HepG2 (cell line): Measurements from ENCODE around the gene MTHFD1L. TPM values are rescaled to one million over a fixed set of nuclear protein-coding genes. Genes with fewer than 3 reads are reported as not detected.

ENCODE experiments used
- ATAC-seq: fragments of 200-7000 bp; cut with Tn5 transposase; 3 replicates; pipeline ENCODE4 v1.9.1; 2020; ENCODE audit warnings: mild to moderate bottlenecking, moderate library complexity
- BruUV-seq: library from RNA; stranded (reverse); fragments of 400-500 nt; replicated peaks from 2 replicates; lab custom pipeline; 2021; lab: Mats Ljungman, UMichigan
- CTCF ChIA-PET: fragments of 300-600 bp; formaldehyde crosslinking; extraction: SDS; loops from one replicate; lab custom pipeline; 2021; ENCODE audit warnings: low total read pairs, inconsistent platforms, low intra/inter-chr PET ratio; lab: Yijun Ruan, JAX
- POLR2A ChIA-PET: fragments of 350-600 bp; sonication (Branson Sonifier 250); formaldehyde crosslinking; loops from one replicate; lab custom pipeline; 2020; ENCODE audit warnings: antibody characterized with exemption, inconsistent platforms; lab: Yijun Ruan, JAX
- DNase-seq: peaks from one replicate; pipeline ENCODE4 v3.0.0-alpha.2; 2015; ENCODE audit warnings: low spot score
- FAIRE-seq: peaks from 3 replicates; lab custom pipeline; 2011; peaks lifted over from hg19 to GRCh38; lab: Jason Lieb, UNC
- H2AFZ ChIP-seq: one replicate; pipeline ENCODE4 v1.6.1; 2011; ENCODE audit warnings: low read length, inconsistent platforms
- H3K27ac ChIP-seq: fragments of 300-600 bp; 3 replicates; pipeline ENCODE4 v1.8.0; 2011; ENCODE audit warnings: mixed run types, mild to moderate bottlenecking, mixed read lengths, low read length, inconsistent platforms; ENCODE audit not compliant: insufficient read depth; ENCODE audit errors: extremely low read length
- H3K27me3 ChIP-seq, 2 experiments: fragments of 200-600 bp in 1 of 2; 2 replicates in 1 of 2; 3 replicates in 1 of 2; pipeline versions ENCODE4 v1.6.0 to v1.8.0; 2011; ENCODE audit warnings: low read length in 2 of 2, mild to moderate bottlenecking in 2 of 2, moderate library complexity in 2 of 2, inconsistent platforms in 1 of 2; ENCODE audit not compliant: insufficient read depth in 2 of 2, control insufficient read depth in 1 of 2
- H3K36me3 ChIP-seq, 2 experiments: fragments of 200-600 bp in 1 of 2; replicated peaks in 1 of 2; 2 replicates in 1 of 2; 3 replicates in 1 of 2; pipeline versions ENCODE4 v1.5.1 to v1.8.0; 2011; ENCODE audit warnings: low read length in 2 of 2, inconsistent platforms in 1 of 2; ENCODE audit not compliant: insufficient read depth in 2 of 2, control insufficient read depth in 1 of 2
- H3K4me1 ChIP-seq: 2 replicates; pipeline ENCODE4 v1.5.1; 2012; ENCODE audit warnings: low read length, inconsistent platforms; ENCODE audit not compliant: insufficient read depth
- H3K4me2 ChIP-seq: 2 replicates; pipeline ENCODE4 v1.6.0; 2011; ENCODE audit warnings: low read depth, low read length, inconsistent platforms
- H3K4me3 ChIP-seq, 3 experiments: fragments of 200-600 bp in 1 of 3; sonication (generic), shearing (Covaris generic) in 1 of 3; replicated peaks in 1 of 3; 2 replicates each; pipeline ENCODE4 v1.5.1; 2011 to 2016; ENCODE audit warnings: low read length in 3 of 3, inconsistent platforms in 2 of 3, low read depth in 2 of 3, mild to moderate bottlenecking in 2 of 3, control low read depth in 1 of 3, mixed read lengths in 1 of 3; ENCODE audit not compliant: insufficient read depth in 1 of 3
- H3K79me2 ChIP-seq: one replicate; pipeline ENCODE4 v1.6.1; 2011; ENCODE audit warnings: low read length, inconsistent platforms; ENCODE audit not compliant: insufficient read depth
- H3K9ac ChIP-seq: 2 replicates; pipeline ENCODE4 v1.6.0; 2011; ENCODE audit warnings: mild to moderate bottlenecking, low read depth, low read length, inconsistent platforms; ENCODE audit not compliant: insufficient read depth
- H3K9me3 ChIP-seq: 2 replicates; pipeline ENCODE4 v1.5.1; 2012; ENCODE audit warnings: mild to moderate bottlenecking, low read length
- H4K20me1 ChIP-seq: 2 replicates; pipeline ENCODE4 v1.6.0; 2011; ENCODE audit warnings: inconsistent platforms, mild to moderate bottlenecking, low read length, moderate library complexity; ENCODE audit not compliant: insufficient read depth
- ARID3A ChIP-seq: IDR thresholded peaks from 2 replicates; pipeline ENCODE4 v1.6.1; 2012; ENCODE audit warnings: low read depth, low read length, improper control_type of control experiment
- BCL3 ChIP-seq: sonication (generic); formaldehyde crosslinking; IDR thresholded peaks from 2 replicates; pipeline ENCODE4 v1.5.1; 2020; ENCODE audit warnings: mild to moderate bottlenecking, missing genetic modification reagents, moderate library complexity
- EP300 ChIP-seq, 3 experiments: sonication (generic) in 1 of 3; formaldehyde crosslinking in 1 of 3; IDR thresholded peaks; 2 replicates each; pipeline versions ENCODE4 v1.5.1 to v1.6.1; 2011 to 2020; ENCODE audit warnings: low read depth in 2 of 3, low read length in 2 of 3, borderline replicate concordance in 1 of 3, improper control_type of control experiment in 1 of 3, mild to moderate bottlenecking in 1 of 3, missing genetic modification reagents in 1 of 3, moderate library complexity in 1 of 3
- FOXP4 ChIP-seq: sonication (generic); formaldehyde crosslinking; IDR thresholded peaks from 2 replicates; pipeline ENCODE4 v1.4.0; 2020; ENCODE audit warnings: missing genetic modification reagents
- MAZ ChIP-seq, 2 experiments: sonication (generic) in 1 of 2; formaldehyde crosslinking in 1 of 2; IDR thresholded peaks; 2 replicates each; pipeline versions ENCODE4 v1.5.0 to v1.6.1; 2012 to 2020; ENCODE audit warnings: low read depth in 2 of 2, mild to moderate bottlenecking in 2 of 2, borderline replicate concordance in 1 of 2, improper control_type of control experiment in 1 of 2, low read length in 1 of 2, missing genetic modification reagents in 1 of 2, moderate library complexity in 1 of 2
- MED1 ChIP-seq: sonication (generic); formaldehyde crosslinking; IDR thresholded peaks from 2 replicates; pipeline ENCODE4 v1.4.0; 2020; ENCODE audit warnings: missing genetic modification reagents
- PLSCR1 ChIP-seq: sonication (generic); formaldehyde crosslinking; IDR thresholded peaks from 2 replicates; pipeline ENCODE4 v1.5.0; 2020; ENCODE audit warnings: missing genetic modification reagents, mild to moderate bottlenecking, borderline replicate concordance
- SETDB1 ChIP-seq: sonication (generic); formaldehyde crosslinking; IDR thresholded peaks from 2 replicates; pipeline ENCODE4 v1.5.1; 2020; ENCODE audit warnings: missing genetic modification reagents, mild to moderate bottlenecking, borderline replicate concordance
- TAF1 ChIP-seq: sonication (generic); formaldehyde crosslinking; IDR thresholded peaks from 2 replicates; pipeline ENCODE4 v1.4.0; 2020; ENCODE audit warnings: missing genetic modification reagents
- ZNF574 ChIP-seq: sonication (generic); formaldehyde crosslinking; IDR thresholded peaks from 2 replicates; pipeline ENCODE4 v1.4.0; 2020; ENCODE audit warnings: missing genetic modification reagents
- WGBS: methylation state at CpG from one replicate; pipeline ENCODE4 v1.1.6; 2017; ENCODE audit warnings: low lambda C conversion rate; 5-methylcytosine and 5-hydroxymethylcytosine counted together
- in situ Hi-C: cut with HindIII; loops from 2 replicates; pipeline ENCODE4 v1.10.0; 2017; ENCODE audit warnings: low pct_unique_long_range_greater_than_20kb; ENCODE audit not compliant: extremely low pct_ligation_motif_present
- intact Hi-C: fragments of 100-400 bp; cut with micrococcal nuclease; formaldehyde crosslinking; loops from one replicate; pipeline ENCODE4 v1.10.0; 2022; ENCODE audit not compliant: unreplicated experiment
- polyA plus RNA-seq, 8 experiments: library from polyadenylated mRNA; depleted of rRNA in 3 of 8; stranded (reverse) in 7 of 8; unstranded in 1 of 8; fragments of >200 nt; fragmentation: Illumina TruSeq in 4 of 8; extraction: Trizol in 4 of 8; gene quantifications; 2 replicates each; pipeline versions ENCODE4 v1.2.1 to v1.2.3, GENCODE V29; 2011 to 2016; ENCODE audit warnings: low read depth in 4 of 8, missing spikeins in 1 of 8, mixed read lengths in 1 of 8; ENCODE audit not compliant: insufficient read depth in 1 of 8
- total RNA-seq, 5 experiments: library from RNA; depleted of rRNA; stranded (reverse); fragments of >200 nt; fragmentation: Illumina TruSeq; extraction: Trizol; gene quantifications; 2 replicates each; pipeline ENCODE4 v1.2.3, GENCODE V29; 2016; ENCODE audit warnings: low read depth in 1 of 5

MTHFD1L gene
- total and polyA plus RNA-seq, 2 of the 13 experiments (the other 11 are each of a cell fraction or from before 2014, with no cell fraction given) = 24.0 to 39.6 TPM

GRCh38 chr6:151014404-151015100 is 149.1 kb downstream of the MTHFD1L start:
- ATAC-seq (peak; percentile 89), FAIRE-seq (peak; percentile 97), DNase-seq (peak; percentile 80)
- no peak overlapping the region for H3K9ac ChIP-seq
- H3K27ac ChIP-seq = no peak overlapping the region
- H3K9me3 ChIP-seq = no peaks in the 10 kb centered on the region
- no peaks in the 10 kb centered on the region for H4K20me1 ChIP-seq
- CTCF ChIA-PET = interaction anchor here (0.8 to 2.7 kb wide), 6 partner anchors 73 to 320 kb away, joined by 3 to 67 read pairs (median 4); no protein-coding TSS in a partner anchor
- peaks cover 31% of the 10 kb centered on the region for H3K4me1 ChIP-seq
- in situ Hi-C loops (loop anchor here (5.0 kb wide), 1 partner anchor 313 kb away; no protein-coding TSS in a partner anchor), intact Hi-C loops (loop anchor here (1.0 to 10.0 kb wide), 5 partner anchors 50 to 321 kb away; no protein-coding TSS in a partner anchor)
- no peak overlapping the region for H3K4me2 ChIP-seq
- no peaks in the 10 kb centered on the region for H3K27me3 ChIP-seq
- POLR2A ChIA-PET = interaction anchor here (0.9 to 1.5 kb wide), 7 partner anchors 22 to 376 kb away, joined by 3 to 17 read pairs (median 4); no protein-coding TSS in a partner anchor
- no peak overlapping the region for H2AFZ ChIP-seq
- H3K4me3 ChIP-seq = no peak overlapping the region
- TSS peak; percentile 30 for BruUV-seq
- WGBS = 74% methylated on average over 6 of the region's 6 CpGs
- H3K79me2 ChIP-seq = no peaks in the 10 kb centered on the region
- H3K36me3 ChIP-seq = peaks cover 26 to 58% of the 10 kb centered on the region in 2 experiments
- no peak for TF ChIP-seq SETDB1 (CRISPR knock-in tag)
- TF ChIP-seq FOXP4 (CRISPR knock-in tag) = 0 out of 2 replicates have a peak, but pooled peaks have one; percentile 23
- TF ChIP-seq MAZ (IDR thresholded peaks at IDR 0.05; ENCODE audit: borderline replicate concordance, low read depth, low read length) = no peak
- TF ChIP-seq MAZ (CRISPR knock-in tag; IDR thresholded peaks at IDR 0.05; ENCODE audit: low read depth) = 0 out of 2 replicates have a peak, but pooled peaks have one; percentile 42
- no peak for TF ChIP-seq TAF1 (CRISPR knock-in tag)
- TF ChIP-seq MED1 (CRISPR knock-in tag) = peak; percentile 80
- 0 out of 2 replicates have a peak, but pooled peaks have one; percentile 32 for TF ChIP-seq ZNF574 (CRISPR knock-in tag)
- TF ChIP-seq BCL3 (CRISPR knock-in tag) = peak; percentile 43; the same call in 1 of the 2 replicates
- no peak; a peak in 1 of 4 replicates for TF ChIP-seq EP300 (IDR thresholded peaks at IDR 0.05; ENCODE audit: low read depth in 2 of 2, low read length in 2 of 2)
- peak; percentile 33; the same call in 1 of the 2 replicates for TF ChIP-seq EP300 (CRISPR knock-in tag; IDR thresholded peaks at IDR 0.05; ENCODE audit: borderline replicate concordance)
- no peak; the same call in 1 of the 2 replicates for TF ChIP-seq PLSCR1 (CRISPR knock-in tag)
- peak; percentile 85 for TF ChIP-seq ARID3A
